HPDE6-E6E7 (cell line): ENCODE data around the gene MRPL4.

ENCODE experiments used
- DNase-seq: peaks from one replicate; pipeline ENCODE4 v3.0.0; 2011; ENCODE audit warnings: missing footprints; ENCODE audit errors: extremely low spot score

The MRPL4 gene

DNA sequence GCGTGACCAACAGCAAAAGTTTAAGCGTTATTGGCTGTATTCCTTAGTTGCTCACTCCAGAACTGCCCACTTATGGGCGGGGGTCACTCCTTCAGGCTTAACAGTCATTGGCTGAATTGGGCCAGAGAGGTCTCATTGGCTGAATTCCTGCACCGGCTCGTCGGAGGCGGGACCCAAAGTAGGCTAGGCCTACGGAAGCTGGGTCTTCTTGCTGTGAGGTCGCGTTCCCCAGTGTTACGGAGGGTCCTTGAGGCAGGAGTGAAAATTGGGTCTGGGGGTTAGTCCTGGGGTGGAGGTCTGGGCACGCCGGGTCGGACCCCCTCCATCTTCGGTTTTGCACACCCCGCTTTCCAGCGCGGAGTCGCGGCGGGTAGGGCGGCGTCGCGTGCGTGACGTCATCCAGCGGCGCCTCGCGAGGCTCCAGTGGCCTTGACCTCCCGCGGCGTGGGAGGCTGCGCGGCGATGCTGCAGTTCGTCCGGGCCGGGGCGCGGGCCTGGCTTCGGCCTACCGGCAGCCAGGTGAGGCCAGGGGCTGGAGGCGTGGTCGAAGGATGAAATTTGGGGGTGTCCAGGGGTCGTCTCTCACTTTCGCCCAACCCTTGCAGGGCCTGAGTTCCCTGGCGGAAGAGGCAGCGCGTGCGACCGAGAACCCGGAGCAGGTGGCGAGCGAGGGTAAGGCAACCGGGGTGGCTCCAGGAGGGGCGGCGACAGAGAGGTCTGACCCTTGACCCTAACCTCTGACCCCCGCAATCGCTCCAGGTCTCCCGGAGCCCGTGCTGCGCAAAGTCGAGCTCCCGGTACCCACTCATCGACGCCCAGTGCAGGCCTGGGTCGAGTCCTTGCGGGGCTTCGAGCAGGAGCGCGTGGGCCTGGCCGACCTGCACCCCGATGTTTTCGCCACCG, at the start of gene MRPL4:
Gene MRPL4, plus strand, starts transcription at position 423 of the 903 bp plus-strand sequence. Its CDS starts 40 bp downstream, at position 463.
- DNase-seq = peak; percentile 96

DNA sequence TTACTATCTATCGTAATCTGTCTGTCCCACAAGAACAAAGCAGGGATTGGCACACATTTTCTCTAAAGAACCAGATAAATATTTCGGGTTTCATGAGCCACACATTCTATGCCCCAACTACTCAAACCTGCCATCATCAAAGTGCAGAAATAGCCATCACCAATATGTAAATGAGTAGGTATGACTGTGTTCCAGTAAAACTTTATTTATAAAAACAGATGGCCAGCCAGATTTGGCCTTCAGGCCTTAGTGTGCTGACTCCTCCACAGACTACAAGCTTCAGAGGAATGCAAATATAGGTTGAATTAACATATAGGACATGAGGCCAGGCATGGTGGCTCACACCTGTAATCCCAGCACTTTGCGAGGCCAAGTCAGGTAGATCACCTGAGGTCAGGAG, 48.3 kb upstream of the MRPL4 start:
- DNase-seq = no peak

DNA sequence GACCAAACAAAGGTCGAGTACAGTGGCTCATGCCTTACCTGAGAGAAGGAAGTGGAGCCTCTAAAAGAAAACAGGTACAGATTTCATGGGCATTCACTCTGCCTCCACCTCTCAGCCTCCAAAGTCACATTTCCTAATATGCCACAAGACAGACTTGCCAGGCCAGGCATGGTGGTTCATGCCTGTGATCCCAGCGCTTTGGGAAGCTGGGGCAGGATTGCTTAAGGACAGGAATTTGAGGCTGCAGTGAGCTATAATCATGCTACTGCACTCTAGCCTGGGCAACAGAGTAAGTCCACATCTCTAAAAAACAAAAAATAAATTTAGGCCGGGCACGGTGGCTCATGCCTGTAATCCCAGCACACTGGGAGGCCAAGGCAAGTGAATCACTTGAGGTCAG, 46.4 kb upstream of the MRPL4 start:
- DNase-seq = no peak

DNA sequence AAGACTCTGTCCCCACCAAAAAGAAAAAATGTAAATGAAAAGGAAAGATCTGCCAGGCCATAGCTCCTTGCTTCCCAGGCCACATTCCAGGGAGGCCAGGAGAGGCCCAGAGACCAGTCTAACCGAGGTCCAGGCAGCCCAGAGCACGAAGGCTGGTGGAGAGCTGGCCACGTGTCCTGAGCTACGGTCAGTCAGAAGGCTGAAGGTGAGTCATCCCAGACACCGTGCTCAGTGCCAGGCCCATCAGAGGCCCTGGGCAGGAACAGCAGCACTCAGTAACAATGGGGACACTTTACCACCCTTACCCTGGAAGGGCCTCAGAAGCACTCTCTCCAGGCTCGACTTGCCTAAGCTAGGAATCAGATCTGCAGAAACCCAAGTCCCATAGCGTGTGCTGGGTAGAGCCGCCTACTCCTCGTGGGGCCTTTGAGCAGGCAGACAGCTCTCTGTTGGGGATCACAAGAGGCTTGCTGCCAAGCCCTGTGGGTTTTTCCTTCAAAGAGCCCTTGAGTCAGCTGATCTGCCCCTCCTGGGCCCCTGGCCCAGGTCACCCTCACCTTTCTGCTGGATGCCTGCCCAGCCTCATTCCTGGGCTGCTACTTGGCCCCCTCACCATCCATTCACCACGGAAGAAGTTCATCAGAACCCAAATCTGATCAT, 45.7 kb upstream of the MRPL4 start:
- DNase-seq = no peak

DNA sequence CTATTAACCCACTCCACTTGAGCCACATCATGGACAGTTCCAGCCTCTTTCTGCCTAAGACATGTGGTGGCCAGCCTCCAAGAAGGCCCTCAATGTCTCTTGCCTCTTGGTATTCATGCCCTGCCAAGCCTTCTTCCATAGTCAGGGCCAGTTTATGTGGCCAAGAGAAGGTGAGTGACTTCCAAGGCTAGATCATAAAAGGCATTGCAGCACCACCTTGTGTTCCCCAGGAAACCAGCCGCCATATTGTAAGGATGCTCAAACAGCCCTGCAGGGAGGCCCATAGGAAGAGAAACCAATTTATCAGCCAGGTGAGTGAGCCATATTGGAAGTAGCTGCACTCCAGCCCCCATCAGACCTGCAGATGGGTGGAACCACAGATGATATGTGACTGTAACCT, 45.0 kb upstream of the MRPL4 start:
- no peak for DNase-seq

DNA sequence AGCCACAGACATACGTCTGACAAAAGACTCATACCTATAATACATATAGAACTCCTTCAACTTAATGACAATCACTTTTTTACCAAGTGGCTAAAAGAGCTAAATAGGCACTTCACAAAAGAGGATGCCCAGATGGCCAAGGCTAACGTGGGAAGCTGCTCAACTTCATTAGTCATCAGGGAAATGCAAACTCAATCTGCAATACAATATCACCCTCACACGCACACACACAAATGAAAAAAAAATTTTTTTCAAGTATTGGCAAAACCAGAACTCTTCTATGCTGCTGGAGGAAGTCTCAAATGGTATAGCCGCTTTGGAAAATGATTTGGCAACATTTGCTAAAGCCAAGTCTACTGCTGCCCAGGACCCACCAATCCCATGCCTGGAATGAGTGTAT, 42.7 kb upstream of the MRPL4 start:
- no peak for DNase-seq

DNA sequence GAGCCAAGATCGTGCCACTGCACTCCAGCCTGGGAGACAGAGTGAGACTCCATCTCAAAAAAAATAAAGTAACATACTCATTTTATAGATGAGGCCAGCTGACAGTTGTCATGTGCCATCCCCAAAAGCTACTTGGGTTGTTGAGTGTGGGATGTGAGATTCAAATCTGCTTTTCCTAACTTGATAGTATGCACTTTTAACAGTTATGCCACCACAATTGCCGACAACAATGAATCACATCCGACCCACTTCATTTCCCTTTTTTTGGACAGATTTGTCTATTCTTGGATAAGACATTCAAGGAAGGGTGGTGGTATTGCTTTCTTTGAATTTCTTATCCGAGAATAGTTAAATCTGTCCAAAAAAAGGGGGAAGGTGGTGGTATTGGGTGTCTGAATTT, 41.0 kb upstream of the MRPL4 start:
- DNase-seq = no peak

DNA sequence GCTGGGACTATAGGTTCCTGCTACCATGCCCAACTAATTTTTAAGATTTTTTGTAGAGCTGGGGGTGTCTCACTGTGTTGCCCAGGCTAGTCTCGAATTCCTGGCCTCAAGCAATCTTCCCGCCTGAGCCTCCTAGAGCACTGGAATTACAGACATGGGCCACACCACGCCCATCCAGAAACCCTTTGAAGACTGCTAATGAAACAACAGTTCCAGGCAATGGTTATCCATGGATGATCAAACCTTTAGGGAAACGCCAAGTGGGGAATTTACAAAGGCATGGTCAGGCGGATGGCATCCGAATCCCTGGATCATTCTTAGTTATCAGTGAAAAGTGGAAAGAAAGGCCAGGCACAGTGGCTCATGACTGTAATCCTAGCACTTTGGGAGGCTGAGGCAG, 40.3 kb upstream of the MRPL4 start:
- no peak for DNase-seq

DNA sequence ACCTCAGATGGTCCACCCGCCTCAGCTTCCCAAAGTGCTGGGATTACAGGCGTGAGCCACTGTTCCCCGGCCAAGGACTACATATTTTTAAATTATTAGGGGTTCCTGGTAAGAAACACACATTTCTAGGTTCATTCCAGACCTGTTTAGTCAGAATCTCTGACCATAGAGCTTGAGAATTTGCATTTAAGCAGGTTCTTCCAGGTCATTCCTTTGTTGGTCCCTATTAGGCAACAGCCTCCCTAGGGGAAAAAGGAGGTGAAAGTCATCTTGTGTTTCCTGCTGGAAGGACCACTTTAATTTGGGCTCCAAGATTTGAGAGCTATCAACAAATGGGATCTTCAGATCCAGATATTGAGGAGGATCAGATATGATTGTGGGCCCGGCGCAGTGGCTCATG, 37.2 kb upstream of the MRPL4 start:
- DNase-seq = peak; percentile 49

DNA sequence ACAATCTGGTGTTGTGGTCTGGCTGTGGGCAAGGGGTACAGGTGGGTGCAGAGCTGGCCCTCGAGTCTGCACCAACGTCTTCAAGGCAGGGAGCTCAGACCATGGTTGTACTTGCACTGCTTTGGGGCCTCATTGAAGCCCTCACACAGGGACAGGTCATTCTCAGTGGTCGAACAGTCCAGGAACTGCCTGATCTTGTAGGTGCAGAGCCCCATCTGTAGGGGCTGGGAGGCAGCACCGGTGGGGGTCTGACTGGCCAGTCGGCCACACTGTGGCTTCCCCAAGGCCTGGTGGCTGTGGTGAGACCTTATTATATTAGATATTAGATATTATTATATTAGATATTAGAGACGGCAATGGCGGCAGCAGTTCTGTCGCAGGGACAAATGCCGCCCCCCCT, 34.9 kb upstream of the MRPL4 start:
- DNase-seq = no peak

DNA sequence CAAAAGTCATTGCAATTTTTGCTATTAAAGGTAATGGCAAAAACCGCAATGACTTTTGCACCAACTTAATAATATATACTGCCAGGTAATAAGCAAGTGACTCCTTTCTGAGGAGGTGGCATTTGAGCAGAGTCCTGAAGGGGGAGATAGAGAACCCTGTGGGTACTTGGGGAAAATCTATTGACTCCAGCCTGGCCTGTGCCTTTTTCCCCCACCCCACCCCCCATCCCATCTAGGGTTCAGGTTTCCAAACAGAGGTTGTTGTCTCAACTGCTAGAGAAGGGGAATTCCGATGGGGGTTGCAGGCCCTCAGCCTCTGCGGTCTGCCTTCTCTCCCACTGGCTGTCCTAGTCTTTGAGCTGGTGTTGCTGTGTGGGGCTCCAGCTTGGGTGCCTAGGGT, 32.3 kb upstream of the MRPL4 start:
- DNase-seq = no peak

DNA sequence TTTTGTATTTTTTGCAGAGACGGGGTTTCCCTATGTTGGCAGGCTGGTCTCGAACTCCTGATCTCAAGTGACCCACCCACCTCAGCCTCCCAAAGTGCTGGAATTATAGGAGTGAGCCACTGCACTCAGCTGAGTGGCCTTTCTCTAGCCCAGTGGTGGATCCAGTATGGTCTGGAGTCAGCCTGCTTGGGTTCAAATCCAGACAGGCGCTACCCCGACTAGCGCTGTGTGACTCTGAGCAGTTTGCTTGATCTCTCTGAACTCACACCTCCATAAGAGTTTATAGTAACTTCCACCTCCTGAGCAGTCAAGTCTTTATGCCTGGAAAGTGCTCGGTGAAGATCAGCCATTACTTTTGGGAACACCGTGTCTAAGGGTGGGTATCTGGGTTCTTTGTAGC, 31.3 kb upstream of the MRPL4 start:
- no peak for DNase-seq

DNA sequence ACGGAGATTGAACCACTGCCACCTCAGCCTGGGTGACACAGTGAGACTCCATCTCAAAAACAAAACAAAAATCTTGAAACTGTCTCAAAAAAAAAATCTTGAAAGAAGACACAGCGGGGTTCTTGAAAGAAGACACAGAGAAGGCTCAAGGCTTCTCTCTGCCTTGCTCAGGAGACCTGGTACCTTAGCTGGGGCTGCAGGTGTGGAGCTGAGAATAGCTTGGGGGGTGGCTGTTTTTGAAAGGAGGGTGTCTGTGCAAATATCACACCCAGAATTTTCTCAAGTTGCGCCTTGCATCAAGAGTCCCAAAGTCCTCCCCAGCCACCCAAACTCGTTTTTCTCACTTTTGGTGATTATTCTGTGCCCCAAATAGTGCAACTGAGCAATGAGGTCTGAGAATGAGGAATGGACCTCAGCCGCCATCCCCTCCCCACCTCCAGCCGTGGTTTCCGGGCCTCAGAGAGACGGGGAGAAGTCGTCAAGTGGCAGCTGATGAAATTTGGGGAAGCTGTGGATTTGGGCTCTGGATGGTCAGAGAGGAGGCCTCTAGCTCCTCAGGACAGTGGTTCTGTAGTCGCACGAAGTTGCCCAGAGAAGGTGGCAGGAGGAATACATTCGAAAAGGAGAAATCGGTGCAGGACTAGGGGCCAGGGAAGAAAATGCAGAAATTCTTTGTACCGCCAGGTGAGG, 29.7 kb upstream of the MRPL4 start:
- DNase-seq = no peak

DNA sequence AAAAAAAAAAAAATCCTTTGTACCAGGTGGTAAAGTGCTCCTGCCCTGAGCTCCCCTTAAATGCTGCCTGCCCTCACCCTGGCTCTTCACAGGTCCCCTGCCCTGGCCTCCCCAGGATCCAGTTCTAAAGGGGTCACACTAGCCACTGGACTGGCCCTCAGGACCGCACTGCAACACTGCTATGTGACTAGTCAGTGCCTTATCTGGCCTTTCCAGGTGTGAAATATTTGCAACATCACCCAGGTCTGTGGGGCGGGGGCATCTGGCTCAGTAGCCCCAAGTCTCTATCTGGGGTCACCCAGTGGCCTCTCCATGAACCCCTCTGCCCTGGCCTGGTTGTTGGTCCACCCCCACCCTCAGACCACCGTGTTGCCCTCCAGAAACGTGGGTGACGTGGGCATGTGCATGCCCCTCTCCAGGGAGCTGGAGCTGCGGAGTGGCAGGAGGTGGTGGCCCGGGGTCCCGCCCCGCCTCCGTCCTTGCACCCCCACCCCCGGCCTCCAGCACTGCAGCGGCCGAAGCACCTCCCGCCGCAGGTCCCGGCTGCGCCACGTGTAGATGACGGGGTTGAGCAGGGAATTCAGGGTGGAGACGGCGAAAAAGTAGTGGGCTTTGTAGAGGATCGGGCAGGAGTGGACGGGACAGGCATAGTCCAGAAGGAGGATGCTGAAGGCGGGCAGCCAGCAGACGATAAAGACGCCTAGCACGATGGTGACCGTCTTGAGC, 28.4 kb upstream of the MRPL4 start:
- DNase-seq = no peak

DNA sequence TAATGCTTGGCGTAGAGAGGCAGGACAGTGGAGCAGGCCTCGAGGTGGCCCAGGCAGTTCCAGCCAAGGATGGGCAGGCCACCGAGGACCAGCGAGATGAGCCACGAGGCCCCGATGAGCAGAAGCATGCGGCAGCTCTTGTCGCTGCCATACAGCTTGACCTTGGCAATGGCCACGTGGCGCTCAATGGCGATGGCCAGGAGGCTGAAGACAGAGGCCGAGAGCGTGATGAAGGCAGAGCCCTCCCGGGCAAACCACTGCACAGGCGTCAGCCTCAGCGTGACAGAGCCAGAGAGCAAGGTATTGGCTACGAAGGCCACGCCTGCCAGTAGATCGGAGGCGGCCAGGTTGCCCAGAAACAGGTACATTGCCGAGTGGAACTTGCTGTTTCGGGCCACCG, 27.7 kb upstream of the MRPL4 start:
- no peak for DNase-seq

DNA sequence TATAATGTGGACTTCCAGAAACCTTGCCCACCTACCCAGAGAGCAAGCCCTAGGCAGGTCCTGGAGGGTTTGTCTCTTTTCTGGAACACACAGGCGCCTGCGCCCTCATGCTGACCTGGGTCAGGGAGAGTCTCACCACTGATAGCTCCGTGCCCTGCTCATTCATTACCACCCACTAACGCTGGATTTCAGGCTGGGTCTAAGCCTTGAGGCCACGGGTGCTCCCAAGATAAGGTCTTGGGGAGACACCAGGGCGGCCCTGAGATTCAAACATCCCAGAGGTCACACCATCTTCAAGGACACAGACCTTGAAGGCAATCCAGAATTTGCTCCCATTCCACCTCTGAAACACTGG, 26.0 kb upstream of the MRPL4 start:
- no peak for DNase-seq

DNA sequence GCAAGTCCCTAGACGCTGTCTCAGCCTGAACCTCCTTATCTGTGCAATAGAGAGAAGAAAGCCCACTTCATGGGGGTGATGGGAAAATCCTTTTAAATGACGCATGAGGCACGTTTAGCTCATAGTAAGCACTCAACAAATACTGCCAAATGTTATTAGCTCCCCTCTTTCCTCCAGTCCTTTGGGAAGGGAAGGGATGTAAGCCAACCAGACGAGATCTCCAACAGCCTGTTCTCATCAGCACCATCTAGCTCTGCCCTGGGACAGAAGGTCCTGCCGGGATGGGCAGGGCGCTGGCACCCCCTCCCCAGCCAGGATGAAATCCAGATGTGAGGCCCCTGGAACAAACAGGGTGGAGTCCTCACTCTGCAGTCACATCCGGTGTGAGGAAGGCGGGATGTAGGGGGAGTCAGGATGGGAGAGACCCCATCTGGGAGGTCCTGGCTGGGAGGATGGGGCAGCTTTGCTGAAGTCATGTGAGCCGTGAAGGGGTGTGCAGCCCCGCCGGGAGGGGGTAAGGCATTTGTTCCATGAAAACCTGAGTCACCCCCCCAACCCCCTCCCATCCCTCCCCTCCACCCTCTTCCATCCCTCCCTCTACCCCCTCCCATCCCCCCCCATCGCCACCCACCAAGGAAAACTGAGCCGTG, 25.5 kb upstream of the MRPL4 start:
- no peak for DNase-seq

DNA sequence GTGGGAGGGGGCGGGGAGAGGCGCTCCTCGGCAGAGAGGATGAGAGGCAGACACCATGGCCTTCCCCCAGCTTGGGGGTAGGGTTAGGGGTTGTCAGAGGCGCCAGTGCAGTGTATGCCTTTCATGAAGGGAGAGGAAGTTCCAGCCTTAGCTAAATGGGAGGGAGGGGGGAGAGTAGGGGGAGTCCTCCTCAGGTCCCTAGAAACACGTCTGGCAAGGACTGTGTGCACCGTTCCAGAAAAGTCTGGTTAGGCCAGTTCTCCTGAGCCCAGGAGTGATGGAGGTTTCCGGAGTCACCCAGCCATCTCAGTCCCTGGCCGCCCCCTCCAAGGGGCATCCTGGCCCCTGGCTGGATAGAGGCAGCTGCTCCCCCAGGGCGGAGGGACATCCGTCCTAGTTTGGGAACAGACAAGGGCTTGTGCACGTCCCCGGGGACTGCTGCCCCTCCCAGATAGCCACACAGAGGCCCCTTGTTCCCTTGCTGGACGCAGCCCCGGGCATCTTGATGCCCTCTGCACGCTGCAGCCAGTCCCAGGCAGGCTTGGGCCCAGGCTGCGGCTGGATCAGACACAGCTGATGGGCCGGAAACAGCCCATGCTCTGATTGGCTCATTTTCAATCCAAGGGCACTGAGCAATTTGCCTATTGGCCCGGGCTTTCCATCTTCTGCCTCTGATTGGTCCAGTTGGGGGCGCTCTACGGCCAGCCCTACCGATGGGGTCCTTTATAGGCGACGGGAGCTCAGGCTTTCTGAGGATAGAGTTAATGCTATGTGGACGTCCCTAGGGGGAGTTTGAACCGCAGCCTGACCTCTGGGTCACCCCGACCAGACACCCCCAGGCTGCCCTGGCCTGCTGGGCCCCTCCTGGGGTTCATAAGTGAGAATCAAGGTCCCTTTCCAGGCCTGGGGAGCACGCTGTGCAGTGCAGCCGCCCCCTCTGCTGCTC, 24.7 kb upstream of the MRPL4 start:
- no peak for DNase-seq

DNA sequence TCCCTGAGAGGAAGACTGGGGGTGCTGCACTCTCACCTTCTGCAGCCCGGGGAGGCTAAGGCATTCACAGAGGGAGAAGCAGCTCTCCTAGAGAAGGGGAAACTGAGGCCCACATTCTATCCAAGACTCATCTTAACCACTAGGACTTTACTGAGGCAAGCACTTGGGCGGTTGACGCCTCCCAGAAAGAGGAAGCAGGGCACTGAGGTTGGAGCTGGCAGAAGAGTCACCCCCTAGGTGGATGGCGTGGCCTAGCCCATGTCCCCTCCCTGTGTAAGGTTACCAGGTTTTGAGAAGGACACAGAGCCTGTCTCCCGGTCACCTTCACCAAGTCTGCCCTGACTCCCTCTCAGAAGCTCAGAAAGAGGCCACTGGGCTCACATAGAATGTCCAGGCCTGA, 23.6 kb upstream of the MRPL4 start:
- no peak for DNase-seq

DNA sequence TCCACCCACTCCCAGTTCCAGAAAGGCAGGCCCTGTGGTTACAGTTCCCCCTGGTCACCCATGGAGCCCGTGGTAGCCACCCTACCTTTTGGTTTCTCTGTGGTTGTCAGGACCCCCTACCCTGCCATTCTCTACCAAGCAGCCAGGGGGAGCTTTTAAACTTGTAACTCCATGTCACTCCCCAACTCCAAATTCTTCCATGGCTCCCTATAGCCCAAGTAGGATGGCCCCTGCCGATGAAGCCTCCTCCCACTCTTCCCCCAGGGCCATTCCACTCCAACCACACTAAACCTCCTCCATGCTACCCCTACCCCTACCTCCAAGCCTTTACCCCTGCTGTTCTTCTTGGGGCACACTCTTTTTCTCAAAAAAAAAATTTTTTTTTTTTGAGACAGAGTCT, 23.1 kb upstream of the MRPL4 start:
- DNase-seq = no peak
